Lower leg skin (tissue), 3 donors: ENCODE measurements around the gene SAXO1.

ENCODE experiments used
- POLR2A ChIP-seq, 2 donors: fragments of 450-650 bp; IDR thresholded peaks; one replicate each; pipeline ENCODE4 v1.6.1; 2016 to 2017; ENCODE audit warnings: antibody characterized with exemption in 2 of 2, mild to moderate bottlenecking in 1 of 2, moderate library complexity in 1 of 2
- TF ChIP-seq, protein P1 (sequence below), 3 donors: fragments of 450-650 bp; IDR thresholded peaks; one replicate each; pipeline ENCODE4 v1.5.1; 2016; ENCODE audit warnings: antibody characterized with exemption in 3 of 3, mild to moderate bottlenecking in 3 of 3, moderate library complexity in 2 of 3

DNA sequence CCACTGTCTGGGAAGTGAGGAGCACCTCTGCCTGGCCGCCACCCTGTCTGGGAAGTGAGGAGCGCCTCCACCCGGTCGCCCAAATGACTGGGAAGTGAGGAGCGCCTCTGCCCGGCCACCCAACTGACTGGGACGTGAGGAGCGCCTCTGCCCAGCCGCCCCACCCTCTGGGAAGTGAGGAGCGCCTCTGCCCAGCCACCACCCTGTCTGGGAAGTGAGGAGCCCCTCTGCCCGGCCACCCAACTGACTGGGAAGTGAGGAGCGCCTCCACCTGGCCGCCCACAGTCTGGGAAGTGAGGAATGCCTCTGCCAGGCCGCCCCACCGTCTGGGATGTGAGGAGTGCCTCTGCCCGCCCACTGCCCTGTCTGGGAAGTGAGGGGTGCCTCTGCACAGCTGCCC lies 32.9 kb downstream of the SAXO1 start:
- no peak for TF ChIP-seq POLR2A (IDR thresholded peaks at IDR 0.05)
- TF ChIP-seq, protein P1, sequence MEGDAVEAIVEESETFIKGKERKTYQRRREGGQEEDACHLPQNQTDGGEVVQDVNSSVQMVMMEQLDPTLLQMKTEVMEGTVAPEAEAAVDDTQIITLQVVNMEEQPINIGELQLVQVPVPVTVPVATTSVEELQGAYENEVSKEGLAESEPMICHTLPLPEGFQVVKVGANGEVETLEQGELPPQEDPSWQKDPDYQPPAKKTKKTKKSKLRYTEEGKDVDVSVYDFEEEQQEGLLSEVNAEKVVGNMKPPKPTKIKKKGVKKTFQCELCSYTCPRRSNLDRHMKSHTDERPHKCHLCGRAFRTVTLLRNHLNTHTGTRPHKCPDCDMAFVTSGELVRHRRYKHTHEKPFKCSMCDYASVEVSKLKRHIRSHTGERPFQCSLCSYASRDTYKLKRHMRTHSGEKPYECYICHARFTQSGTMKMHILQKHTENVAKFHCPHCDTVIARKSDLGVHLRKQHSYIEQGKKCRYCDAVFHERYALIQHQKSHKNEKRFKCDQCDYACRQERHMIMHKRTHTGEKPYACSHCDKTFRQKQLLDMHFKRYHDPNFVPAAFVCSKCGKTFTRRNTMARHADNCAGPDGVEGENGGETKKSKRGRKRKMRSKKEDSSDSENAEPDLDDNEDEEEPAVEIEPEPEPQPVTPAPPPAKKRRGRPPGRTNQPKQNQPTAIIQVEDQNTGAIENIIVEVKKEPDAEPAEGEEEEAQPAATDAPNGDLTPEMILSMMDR (IDR thresholded peaks at IDR 0.05), result no peak
